GM19395 (cell line): ENCODE results near the gene ATP6V0B.

Source experiments
- ATAC-seq: cut with Tn5 transposase; IDR thresholded peaks from one replicate; pipeline ENCODE4 v1.9.1; 2021; ENCODE audit warnings: mild to moderate bottlenecking, moderate library complexity; ENCODE audit not compliant: unreplicated experiment

Gene ATP6V0B

GRCh38 chr1:43974443-43975248 is at the start of gene ATP6V0B:
ATP6V0B (plus strand) TSS chr1:43974960; CDS start chr1:43975041, 81 bp downstream.
- peak; percentile 61 for ATAC-seq

- no peak for ATAC-seq
Measured at GRCh38 chr1:43925846-43926245, 48.9 kb upstream of the ATP6V0B start.

- ATAC-seq = no peak
Measured at GRCh38 chr1:43930168-43930948, 44.4 kb upstream of the ATP6V0B start.

GRCh38 chr1:43930949-43931275 is 43.8 kb upstream of the ATP6V0B start:
- ATAC-seq = no peak

- ATAC-seq = no peak
Measured at GRCh38 chr1:43931711-43932660, 42.8 kb upstream of the ATP6V0B start.

GRCh38 chr1:43932786-43933385 is 41.9 kb upstream of the ATP6V0B start:
- ATAC-seq = no peak

- no peak for ATAC-seq
Measured at GRCh38 chr1:43933386-43934100, 41.2 kb upstream of the ATP6V0B start, which contains the start of gene ARTN. ARTN (plus strand) TSS chr1:43933801; CDS start chr1:43935657, 1,856 bp downstream.

- ATAC-seq = no peak
Measured at GRCh38 chr1:43934101-43934985, 40.4 kb upstream of the ATP6V0B start.

- no peak for ATAC-seq
Measured at GRCh38 chr1:43934986-43935324, 39.8 kb upstream of the ATP6V0B start.

- no peak for ATAC-seq
Measured at GRCh38 chr1:43935711-43936427, 38.9 kb upstream of the ATP6V0B start.

- ATAC-seq = no peak
Measured at GRCh38 chr1:43936431-43937151, 38.2 kb upstream of the ATP6V0B start.

- no peak for ATAC-seq
Measured at GRCh38 chr1:43937179-43937865, 37.4 kb upstream of the ATP6V0B start.

- no peak for ATAC-seq
Measured at GRCh38 chr1:43938383-43938782, 36.4 kb upstream of the ATP6V0B start.

- no peak for ATAC-seq
Measured at GRCh38 chr1:43938892-43939587, 35.7 kb upstream of the ATP6V0B start.

GRCh38 chr1:43942411-43942810 is 32.3 kb upstream of the ATP6V0B start:
- no peak for ATAC-seq

- ATAC-seq = no peak
Measured at GRCh38 chr1:43944860-43945259, 29.9 kb upstream of the ATP6V0B start.
